Mesenteric fat pad (tissue), 1 donor: ENCODE results near the gene GJA3. TPM values are rescaled to one million over a fixed set of nuclear protein-coding genes. Genes with fewer than 3 reads are reported as not detected.

ENCODE experiments used
- DNase-seq: peaks from one replicate; pipeline ENCODE4 v3.0.0-alpha.2; 2020; ENCODE audit warnings: low spot score
- total RNA-seq: library from RNA; stranded (reverse); fragmentation: NEBNext Ultra II Directional; extraction: Animal tissue kit (Norgen Biotek cat#: 25700); gene quantifications from one replicate; pipeline ENCODE4 v1.2.1, GENCODE V29; 2021
- donor health status: DM: yes; HTN: yes; CAD: no.

Gene GJA3
- total RNA-seq, 1 donor from 2014 or later = 0.06 TPM

GRCh38 chr13:20129076-20129475, 31.8 kb downstream of the GJA3 start:
- DNase-seq = no peak

GRCh38 chr13:20128459-20128931, 32.4 kb downstream of the GJA3 start:
- DNase-seq = peak; percentile 73

- DNase-seq = peak; percentile 93
Observed at GRCh38 chr13:20127562-20128458, 33.0 kb downstream of the GJA3 start.

- DNase-seq = no peak
Observed at GRCh38 chr13:20127262-20127561, 33.6 kb downstream of the GJA3 start.

- peak; percentile 20 for DNase-seq
Observed at GRCh38 chr13:20126541-20127261, 34.2 kb downstream of the GJA3 start.

- no peak for DNase-seq
Observed at GRCh38 chr13:20125783-20126165, 35.1 kb downstream of the GJA3 start.

GRCh38 chr13:20125129-20125782, 35.6 kb downstream of the GJA3 start:
- DNase-seq = peak; percentile 20

- no peak for DNase-seq
Observed at GRCh38 chr13:20124303-20124702, 36.5 kb downstream of the GJA3 start.

GRCh38 chr13:20121159-20121525, 39.7 kb downstream of the GJA3 start:
- no peak for DNase-seq

GRCh38 chr13:20119960-20120359, 40.9 kb downstream of the GJA3 start:
- no peak for DNase-seq

GRCh38 chr13:20118268-20119140, 42.3 kb downstream of the GJA3 start:
- DNase-seq = no peak

- DNase-seq = no peak
Observed at GRCh38 chr13:20116213-20116612, 44.6 kb downstream of the GJA3 start.

GRCh38 chr13:20114066-20114610, 46.7 kb downstream of the GJA3 start:
- DNase-seq = no peak

- no peak for DNase-seq
Observed at GRCh38 chr13:20109037-20109436, 51.8 kb downstream of the GJA3 start.

- DNase-seq = no peak
Observed at GRCh38 chr13:20106742-20107141, 54.1 kb downstream of the GJA3 start.

- peak; percentile 59 for DNase-seq
Observed at GRCh38 chr13:20105161-20105689, 55.6 kb downstream of the GJA3 start.

- no peak for DNase-seq
Observed at GRCh38 chr13:20102525-20103180, 58.2 kb downstream of the GJA3 start.

- DNase-seq = no peak
Observed at GRCh38 chr13:20101467-20102316, 59.2 kb downstream of the GJA3 start.

- no peak for DNase-seq
Observed at GRCh38 chr13:20099319-20099718, 61.5 kb downstream of the GJA3 start.
